HG03439 (cell line): ENCODE results near the gene TLL1.
A peak's percentile ranks its signal among the peaks of the same experiment; 100 is the strongest.

Source experiments
- ATAC-seq: cut with Tn5 transposase; IDR thresholded peaks from one replicate; pipeline ENCODE4 v1.9.1; 2021; ENCODE audit warnings: mild to moderate bottlenecking, moderate library complexity; ENCODE audit not compliant: unreplicated experiment

Gene TLL1

DNA sequence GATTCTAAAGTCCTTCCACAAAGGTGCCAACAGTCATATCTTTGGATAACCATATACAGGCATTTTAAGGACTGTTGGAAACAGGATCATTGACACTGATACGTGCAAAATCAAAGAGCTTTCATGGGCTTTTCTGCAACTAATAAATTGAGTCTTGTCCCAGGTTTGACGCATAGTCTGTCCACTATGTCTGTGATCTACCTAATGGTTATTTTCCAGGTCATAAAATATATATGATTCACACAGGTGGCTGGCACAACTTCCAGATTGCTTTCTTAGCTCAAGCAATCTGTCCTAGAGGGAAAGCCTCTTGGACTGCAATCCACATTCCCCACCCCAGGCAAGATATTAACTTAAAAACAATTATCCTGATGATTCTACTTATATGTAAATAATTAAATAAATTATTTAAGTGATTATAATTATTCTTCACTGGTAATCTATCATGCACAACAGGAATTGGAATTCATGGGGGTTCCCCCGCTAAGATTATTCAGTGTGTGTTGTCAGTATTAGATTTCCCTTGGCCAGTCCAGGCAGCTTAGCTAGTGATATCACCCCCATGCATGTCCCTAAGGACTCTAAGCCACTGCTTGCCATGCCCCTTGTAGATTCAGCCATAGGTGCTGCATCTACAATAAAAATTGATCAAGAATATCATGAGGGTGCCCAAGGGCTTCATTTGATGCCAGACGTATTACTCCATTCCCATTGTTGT lies 97.8 kb downstream of the TLL1 start:
- ATAC-seq = no peak

DNA sequence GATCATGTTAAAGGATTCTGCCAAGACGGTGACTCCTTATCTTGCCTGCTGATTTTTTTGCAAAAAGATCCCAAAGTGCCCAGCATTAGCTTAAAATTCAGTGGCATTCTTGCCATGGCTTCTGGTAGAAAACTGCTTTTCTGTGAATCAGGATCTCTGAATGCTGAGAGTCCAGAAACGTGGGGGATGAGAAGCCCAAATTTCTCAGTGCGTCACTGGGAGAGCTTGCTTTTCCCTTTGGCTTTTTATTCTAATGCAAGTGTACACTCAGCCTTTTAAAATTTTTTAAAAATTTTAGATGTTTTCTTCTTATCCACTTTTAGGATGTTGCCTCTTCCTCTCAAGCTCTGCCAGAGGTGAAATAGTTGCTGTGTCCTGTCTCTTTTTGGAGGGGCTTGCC lies 98.4 kb downstream of the TLL1 start:
- no peak for ATAC-seq

- no peak for ATAC-seq
These were observed 98.9 kb downstream of the TLL1 start for GRCh38 chr4:165971933-165972332.

- ATAC-seq = no peak
These were observed 99.7 kb downstream of the TLL1 start for GRCh38 chr4:165972747-165973146.

DNA sequence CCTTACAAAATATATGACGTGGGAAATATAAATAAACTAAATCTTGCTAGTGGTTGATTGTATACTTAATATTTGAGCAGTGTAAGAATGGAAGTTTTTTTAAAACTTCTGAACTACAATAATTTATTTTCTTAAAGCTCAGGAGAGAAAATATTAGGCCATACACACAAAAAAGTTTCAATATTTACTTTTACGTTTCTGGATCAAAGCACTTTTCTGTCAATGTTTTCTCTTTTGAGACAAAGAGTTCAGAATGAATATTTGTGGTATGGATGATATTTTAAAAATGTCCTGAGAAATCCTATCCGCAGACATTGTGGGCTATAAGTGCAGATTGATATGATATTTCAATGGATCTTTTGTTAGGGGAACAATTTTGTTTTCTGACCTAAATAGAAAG lies 109.9 kb downstream of the TLL1 start:
- ATAC-seq = no peak

DNA sequence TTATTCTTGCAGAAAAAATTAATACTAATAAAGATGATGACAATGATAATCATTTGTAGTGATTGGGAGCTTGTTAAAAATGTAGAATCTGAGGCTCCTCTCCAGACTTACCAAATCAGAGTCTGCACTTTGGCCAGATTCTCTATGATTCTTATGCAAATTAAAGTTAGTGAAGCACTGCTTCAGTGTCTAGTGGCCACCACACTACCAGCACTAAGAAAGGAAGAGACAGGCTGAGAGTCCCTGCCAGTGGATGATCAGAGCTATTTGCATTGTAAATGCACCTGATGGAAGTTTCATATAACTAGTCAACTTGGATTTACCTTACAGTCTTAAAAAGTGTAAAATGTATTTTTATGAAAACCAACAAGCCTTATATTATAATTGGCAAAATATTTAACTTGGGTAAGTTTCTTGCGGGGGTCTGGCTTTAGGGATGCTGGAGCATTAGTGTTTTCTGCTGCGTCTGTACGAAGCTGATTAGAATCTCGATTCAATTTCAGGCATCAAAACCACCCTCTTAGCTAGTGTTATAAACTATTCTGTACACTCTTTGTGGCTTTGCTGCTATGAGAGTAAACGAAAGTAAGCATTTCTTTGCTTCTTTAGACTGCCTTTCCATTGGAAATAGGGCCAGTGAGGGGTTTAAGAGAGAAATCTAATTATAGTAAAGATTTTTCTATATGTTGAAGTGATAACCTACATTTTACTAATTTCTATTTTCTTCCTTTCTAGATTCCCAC lies 114.1 kb downstream of the TLL1 start:
- ATAC-seq = no peak

DNA sequence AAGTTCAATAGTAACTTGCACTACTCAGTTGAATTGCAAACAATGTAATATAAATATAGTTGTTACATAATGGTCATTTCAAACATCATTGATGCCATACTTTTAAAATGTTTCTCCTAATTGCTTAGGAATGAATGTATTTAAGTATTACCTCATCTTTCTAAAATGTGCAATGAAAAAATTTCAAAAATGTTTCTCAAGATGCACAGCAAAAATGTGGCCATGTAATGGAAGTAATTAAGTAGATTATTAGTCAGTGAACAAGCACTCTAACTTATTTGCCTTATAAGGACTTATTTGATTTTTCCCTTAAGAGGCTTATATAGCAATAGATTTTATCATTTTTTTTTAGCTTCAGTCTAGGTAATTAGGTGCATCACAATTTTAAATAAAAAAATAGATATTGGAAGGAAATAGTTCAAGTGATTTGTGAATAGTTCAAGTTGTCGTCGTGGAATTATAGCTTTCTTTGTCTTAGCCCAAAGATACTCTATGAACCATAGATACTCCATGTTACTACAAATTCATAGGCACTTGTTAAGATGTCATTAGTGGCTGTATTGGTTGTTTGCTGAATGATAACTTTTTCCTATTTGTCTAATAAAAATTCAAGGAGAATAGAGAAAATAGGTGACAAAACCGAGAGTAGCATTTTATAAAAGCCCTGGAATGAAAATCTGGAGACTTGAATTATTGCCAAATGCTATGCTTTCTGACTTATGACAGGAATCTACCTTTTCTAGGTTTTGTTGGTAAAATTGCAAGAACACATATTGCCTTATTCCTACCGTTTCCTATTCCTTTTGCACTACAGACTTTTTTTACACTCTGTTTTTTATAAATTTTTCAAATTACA lies 118.5 kb downstream of the TLL1 start:
- no peak for ATAC-seq

DNA sequence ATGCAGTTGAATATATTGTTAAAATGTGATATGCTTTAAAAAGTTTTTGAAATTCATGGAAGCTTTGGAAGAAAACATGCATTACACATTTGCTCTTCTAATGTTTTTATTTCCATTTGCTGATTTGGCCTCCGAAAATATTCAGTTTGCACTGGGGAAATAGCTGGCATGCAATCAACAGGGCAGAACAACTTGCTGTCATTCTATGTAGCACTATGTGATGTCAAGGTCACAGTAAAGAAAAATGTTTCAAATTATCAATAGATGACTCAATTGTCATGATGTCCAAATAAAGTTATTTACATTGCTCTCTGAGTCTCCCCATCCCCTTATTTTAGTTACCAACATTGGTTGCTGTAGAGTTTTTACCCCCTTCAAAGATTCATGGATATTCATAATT lies 119.2 kb downstream of the TLL1 start:
- ATAC-seq = no peak

DNA sequence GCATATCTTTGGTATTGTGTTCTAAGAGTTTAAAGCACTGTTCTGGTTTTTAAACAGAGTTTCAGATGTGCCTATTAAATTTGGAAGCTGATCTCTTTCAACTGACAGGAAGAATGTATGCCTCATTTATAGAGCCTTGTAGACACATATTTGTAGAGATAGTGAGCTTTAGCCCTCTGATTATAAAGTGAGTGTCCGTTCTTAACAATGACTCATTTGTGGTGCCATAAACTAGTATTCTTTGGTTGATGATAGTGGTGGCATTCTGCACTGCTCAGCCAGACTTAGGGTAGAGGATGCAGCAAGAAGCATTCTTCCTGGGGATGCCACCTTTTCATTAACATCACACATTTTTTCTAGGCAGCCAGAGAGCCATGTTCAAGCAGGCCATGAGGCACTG lies 121.7 kb downstream of the TLL1 start:
- ATAC-seq = no peak

DNA sequence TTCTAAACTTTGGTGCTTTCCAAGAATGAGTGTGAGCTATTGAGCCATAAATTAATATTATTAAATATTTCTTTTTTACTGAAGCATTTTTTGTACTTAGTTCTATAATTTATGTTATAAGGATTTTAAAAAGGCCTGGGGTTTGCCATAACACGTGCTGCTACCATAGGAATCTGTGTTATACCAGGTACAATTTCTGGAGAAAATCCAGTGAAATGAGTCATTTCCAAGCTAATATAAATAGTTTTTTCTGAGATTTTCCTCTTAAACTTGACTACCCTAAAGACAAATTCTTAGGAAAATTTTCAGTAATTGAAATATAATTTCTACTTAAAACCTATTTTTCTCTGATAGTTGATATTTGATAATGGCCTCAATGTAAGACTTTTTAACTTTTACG lies 130.8 kb downstream of the TLL1 start:
- no peak for ATAC-seq

DNA sequence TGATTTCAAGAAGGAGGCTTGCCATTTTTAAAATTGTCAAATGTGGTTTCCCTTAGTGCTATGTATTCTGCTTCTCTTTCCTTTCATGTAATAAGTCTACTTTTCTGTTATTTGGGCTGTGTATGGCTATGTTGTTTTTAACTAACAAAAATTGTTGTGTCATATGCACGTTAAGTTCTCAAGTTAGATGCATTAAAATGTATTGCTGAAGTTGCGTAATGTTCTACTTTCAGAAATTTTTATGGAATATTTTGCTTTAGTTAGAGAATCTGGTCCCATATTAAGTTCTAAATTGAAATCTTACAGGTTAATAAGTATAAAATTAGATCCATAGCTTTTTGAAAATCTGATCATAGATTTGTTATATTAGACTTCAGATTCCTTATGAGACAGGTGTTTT lies 133.2 kb downstream of the TLL1 start:
- no peak for ATAC-seq

- no peak for ATAC-seq
These were observed 135.5 kb downstream of the TLL1 start for GRCh38 chr4:166008510-166008909.

DNA sequence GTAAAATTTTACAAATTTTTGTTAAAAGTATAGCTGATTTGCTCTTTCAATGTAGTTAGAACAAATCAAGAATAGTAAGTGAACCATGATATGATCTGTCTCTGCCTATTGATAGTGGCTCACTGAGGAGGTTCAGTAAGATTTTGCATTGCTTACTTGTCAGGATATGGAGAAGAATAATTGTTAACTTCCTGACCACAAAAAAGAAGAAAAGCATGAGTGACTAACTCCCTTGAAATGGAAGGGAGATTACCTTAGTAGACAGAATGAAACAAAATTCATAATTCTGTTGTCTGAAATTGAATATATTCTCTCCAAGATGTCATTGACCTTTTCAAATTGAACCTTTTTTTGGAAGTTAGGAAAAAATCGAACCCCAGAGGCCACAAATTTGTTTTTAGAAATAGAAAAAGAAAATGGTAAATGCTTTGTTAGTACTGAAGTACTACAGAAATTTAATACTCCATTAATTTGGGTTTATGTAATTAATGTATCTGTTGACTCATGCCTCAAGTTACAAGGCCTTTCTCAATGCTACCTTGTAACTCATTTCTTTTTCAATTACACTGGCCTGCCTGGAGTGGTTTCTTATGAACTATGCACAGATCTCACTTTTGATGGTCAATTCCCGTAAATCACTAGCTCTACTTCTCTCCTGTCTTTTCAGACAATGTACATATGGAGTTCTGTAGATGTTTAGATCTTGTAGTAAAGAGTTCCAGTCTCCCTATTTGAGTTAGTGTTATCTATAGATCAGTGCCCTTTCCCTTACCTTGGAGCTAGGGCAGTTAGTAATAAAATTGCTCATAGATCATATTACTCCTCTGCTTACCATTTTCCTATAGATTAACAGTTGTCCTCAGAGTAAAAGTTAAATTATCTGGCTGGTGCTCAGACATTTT lies 139.3 kb downstream of the TLL1 start:
- ATAC-seq = no peak

DNA sequence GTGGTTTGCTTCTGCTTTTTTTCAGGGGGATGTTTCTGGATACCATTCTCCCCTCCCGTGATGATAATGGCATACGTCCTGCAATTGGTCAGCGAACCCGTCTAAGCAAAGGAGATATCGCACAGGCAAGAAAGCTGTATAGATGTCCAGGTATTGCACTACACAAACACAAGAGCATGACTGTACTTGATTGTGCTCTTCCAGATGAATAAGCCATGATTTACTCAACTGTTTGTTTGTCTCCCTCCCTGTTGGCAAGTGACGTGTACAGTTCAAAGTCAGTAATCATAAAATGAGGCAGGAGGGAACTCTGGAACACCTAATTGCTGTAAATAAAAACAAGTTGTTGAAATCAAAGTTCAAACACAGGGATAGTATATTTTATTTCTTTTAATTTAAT lies 141.4 kb downstream of the TLL1 start:
- ATAC-seq = no peak

DNA sequence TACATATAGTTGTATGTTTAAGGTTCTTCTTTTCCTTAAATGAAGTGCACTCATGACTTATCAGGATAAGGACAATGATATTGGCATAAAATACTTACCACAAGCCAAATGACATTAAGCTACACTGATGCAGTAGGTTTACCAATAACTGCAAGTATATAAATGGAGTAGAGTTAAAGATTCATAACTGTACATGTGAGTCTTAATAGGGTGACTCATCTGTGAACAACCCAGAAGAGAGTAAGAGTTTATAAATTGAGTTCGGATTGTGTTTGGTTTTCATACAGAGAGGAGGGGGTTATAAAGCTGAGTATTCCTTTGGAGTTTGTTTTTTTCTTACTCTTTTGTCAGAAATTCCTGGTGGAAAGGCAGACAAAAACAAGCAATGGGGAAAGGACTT lies 144.8 kb downstream of the TLL1 start:
- no peak for ATAC-seq

DNA sequence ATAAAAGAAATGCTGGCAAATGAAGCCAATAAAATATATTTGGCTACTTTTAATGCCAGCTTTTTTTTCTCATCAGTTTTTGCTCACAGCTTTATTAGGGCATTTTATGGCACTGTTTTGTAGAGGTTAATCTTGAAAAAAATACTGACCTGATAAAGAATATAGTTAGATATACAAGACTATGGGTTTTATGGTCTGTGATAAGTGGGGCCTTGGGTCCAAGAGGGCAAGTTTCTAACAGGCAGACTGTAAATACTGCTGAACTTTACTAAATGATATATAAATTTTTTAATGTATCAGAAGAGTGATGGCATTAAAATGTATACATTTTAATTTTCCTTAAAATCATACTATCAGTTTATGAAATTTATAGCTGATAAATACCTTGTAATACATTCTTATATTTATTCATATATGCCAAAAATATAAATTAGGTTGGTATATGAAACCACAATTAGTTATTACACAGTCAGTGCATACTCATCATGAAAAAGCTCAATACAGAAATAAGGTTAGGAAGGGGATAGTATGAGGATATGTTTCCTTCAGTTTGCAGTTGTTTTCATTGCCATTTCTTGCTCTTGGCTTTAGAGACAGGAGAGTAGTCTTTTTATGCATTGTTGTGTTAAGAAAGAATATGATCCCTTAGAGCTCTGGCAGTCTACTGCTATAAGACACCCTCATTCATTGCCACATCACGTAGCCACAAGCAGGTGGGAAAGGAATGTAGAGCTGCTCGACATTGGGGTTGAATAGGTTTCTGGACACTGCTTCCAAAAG lies 146.6 kb downstream of the TLL1 start:
- no peak for ATAC-seq

DNA sequence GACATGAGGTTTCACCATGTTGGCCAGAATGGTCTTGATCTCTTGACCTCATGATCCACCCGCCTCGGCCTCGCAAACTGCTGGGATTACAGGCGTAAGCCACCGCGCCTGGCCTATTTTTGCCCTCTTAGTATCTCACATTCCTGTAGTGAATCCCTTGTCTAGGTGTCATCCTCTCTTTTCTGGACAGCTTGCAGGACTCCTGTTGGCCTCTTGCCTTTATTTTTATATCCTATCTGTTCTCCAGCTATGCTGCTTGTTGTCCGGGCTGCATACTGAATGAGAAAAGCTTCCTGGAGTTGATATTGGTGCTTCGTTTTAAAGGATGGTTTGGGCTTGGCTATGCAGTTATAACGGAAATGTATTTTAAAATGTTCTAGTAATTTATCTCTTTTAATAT lies 148.6 kb downstream of the TLL1 start:
- ATAC-seq = no peak

- ATAC-seq = no peak
These were observed 161.9 kb downstream of the TLL1 start for GRCh38 chr4:166034965-166035364.

- peak; percentile 45 for ATAC-seq
These were observed 166.8 kb downstream of the TLL1 start for GRCh38 chr4:166039822-166040221.

GRCh38 chr4:166042510-166043055 lies 169.5 kb downstream of the TLL1 start:
- ATAC-seq = no peak
